ENCODE results near the gene HOXC10.

The HOXC10 gene

GRCh38 chr12:53971686-53972085, 13.3 kb upstream of the HOXC10 start:
- Histone ChIP-seq H3K4me2 (ENCODE audit: low read length) (no peak overlapping the region), H3K79me2 (ENCODE audit: control insufficient read depth, low read length) (no peaks in the 10 kb centered on the region), H4K20me1 (ENCODE audit: control insufficient read depth, insufficient read depth, low read depth, low read length) (no peaks in the 10 kb centered on the region; the same call in 1 of the 2 replicates), H3K4me1 (ENCODE audit: control insufficient read depth, low read length) (peaks cover 20% of the 10 kb centered on the region), H3K9me2 (replicated peaks; ENCODE audit: control insufficient read depth, low read length) (no peaks in the 10 kb centered on the region), H3K27ac (ENCODE audit: low read depth, low read length) (no peak overlapping the region), H3K9me3 (ENCODE audit: control insufficient read depth, insufficient read depth, low read length) (no peaks in the 10 kb centered on the region), H3K27me3 (ENCODE audit: control insufficient read depth, low read length) (peaks cover 82% of the 10 kb centered on the region), H3K36me3 (ENCODE audit: control insufficient read depth, low read length) (no peaks in the 10 kb centered on the region), H3K4me3 (ENCODE audit: low read length) (no peak overlapping the region), H3F3A (ENCODE audit: control insufficient read depth, insufficient read depth) (no peaks in the 10 kb centered on the region)
- TF ChIP-seq EZH2phosphoT487 (IDR thresholded peaks at IDR 0.05; ENCODE audit: borderline replicate concordance, low read length) = no peak
- TF ChIP-seq CTCF (IDR thresholded peaks at IDR 0.05; ENCODE audit: low read depth, low read length, poor library complexity, severe bottlenecking) = no peak

GRCh38 chr12:53972152-53972702, 12.7 kb upstream of the HOXC10 start:
- no peaks in the 10 kb centered on the region for H3K36me3 ChIP-seq (ENCODE audit: control insufficient read depth, low read length)
- H3K4me1 ChIP-seq (ENCODE audit: control insufficient read depth, low read length) = peaks cover 24% of the 10 kb centered on the region
- no peaks in the 10 kb centered on the region for H3K79me2 ChIP-seq (ENCODE audit: control insufficient read depth, low read length)
- no peaks in the 10 kb centered on the region for H3K9me2 ChIP-seq (replicated peaks; ENCODE audit: control insufficient read depth, low read length)
- H3K27me3 ChIP-seq (ENCODE audit: control insufficient read depth, low read length) = peaks cover 76% of the 10 kb centered on the region
- no peak overlapping the region for H3K4me3 ChIP-seq (ENCODE audit: low read length)
- H3K9me3 ChIP-seq (ENCODE audit: control insufficient read depth, insufficient read depth, low read length) = no peaks in the 10 kb centered on the region
- H4K20me1 ChIP-seq (ENCODE audit: control insufficient read depth, insufficient read depth, low read depth, low read length) = no peaks in the 10 kb centered on the region; the same call in 1 of the 2 replicates
- no peaks in the 10 kb centered on the region for H3F3A ChIP-seq (ENCODE audit: control insufficient read depth, insufficient read depth)
- TF ChIP-seq EZH2phosphoT487 (IDR thresholded peaks at IDR 0.05; ENCODE audit: borderline replicate concordance, low read length) = no peak
- H3K4me2 ChIP-seq (ENCODE audit: low read length) = no peak overlapping the region
- H3K27ac ChIP-seq (ENCODE audit: low read depth, low read length) = no peak overlapping the region

DNA sequence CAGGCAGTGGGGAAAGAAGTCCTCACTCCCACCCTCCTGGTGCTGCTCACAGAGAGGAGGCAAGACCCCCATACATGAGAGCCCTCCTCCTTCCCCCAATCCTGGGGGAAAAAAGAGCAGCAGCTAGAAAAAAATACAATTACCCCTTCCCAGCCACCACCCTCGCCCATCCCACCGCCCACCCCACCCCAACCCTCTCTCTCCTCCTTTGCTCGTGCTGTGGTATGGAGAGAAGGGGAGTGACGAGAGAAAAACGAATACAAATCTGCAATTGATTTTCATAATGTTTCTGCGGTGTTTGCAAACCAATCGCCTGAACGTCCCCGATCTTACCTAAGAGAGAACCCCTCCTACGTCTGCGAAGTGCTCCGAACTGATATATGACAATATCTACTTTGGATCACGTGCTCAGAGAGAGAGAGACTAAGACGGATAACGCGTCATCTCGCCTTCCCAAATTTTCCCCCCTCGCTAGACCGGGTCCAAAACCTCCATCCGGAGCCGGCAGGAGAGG, 12.2 kb upstream of the HOXC10 start, which contains the start of gene HOXC11:
Gene HOXC11, plus strand, starts transcription at position 405 of the 514 bp plus-strand sequence. CDS start 116 bp downstream, outside the sequence.
- Histone ChIP-seq H3K27me3 (ENCODE audit: control insufficient read depth, low read length) (peaks cover 71% of the 10 kb centered on the region), H3K9me2 (replicated peaks; ENCODE audit: control insufficient read depth, low read length) (no peaks in the 10 kb centered on the region), H4K20me1 (ENCODE audit: control insufficient read depth, insufficient read depth, low read depth, low read length) (no peaks in the 10 kb centered on the region; the same call in 1 of the 2 replicates), H3K4me3 (ENCODE audit: low read length) (peak within 1 kb of the TSS; percentile 69), H3K9me3 (ENCODE audit: control insufficient read depth, insufficient read depth, low read length) (no peaks in the 10 kb centered on the region), H3K27ac (ENCODE audit: low read depth, low read length) (no peak within 1 kb of the TSS), H3K4me2 (ENCODE audit: low read length) (peak within 1 kb of the TSS; percentile 71), H3F3A (ENCODE audit: control insufficient read depth, insufficient read depth) (no peaks in the 10 kb centered on the region), H3K36me3 (ENCODE audit: control insufficient read depth, low read length) (no peaks in the 10 kb centered on the region), H3K79me2 (ENCODE audit: control insufficient read depth, low read length) (no peaks in the 10 kb centered on the region), H3K4me1 (ENCODE audit: control insufficient read depth, low read length) (peaks cover 30% of the 10 kb centered on the region)
- no peak for TF ChIP-seq CTCF (IDR thresholded peaks at IDR 0.05; ENCODE audit: low read depth, low read length, poor library complexity, severe bottlenecking)
- TF ChIP-seq EZH2phosphoT487 (IDR thresholded peaks at IDR 0.05; ENCODE audit: borderline replicate concordance, low read length) = no peak

All from DOHH2 (cell line).